MV-4-11 (cell line): ENCODE measurements around the gene CCDC170.
"Not testable (repeated sequence)": the region's sequence is repeated elsewhere in the genome, so short reads cannot be mapped to it uniquely, and the experiment has no call there.

Source experiments
- DNase-seq: peaks from one replicate; lab custom pipeline; 2025; lab: John Stamatoyannopoulos, UW

The CCDC170 gene

GRCh38 chr6:151493804-151494234 lies at the start of gene CCDC170:
TSS of gene CCDC170 (plus strand) at chr6:151494017. CDS start at chr6:151494129, 112 bp downstream.
- DNase-seq, result peak; percentile 39

GRCh38 chr6:151445482-151445881 lies 48.3 kb upstream of the CCDC170 start:
- DNase-seq, result no peak

- DNase-seq, result no peak
These were observed 46.6 kb upstream of the CCDC170 start for GRCh38 chr6:151447237-151447636.

- DNase-seq, result no peak
These were observed 45.2 kb upstream of the CCDC170 start for GRCh38 chr6:151448623-151449022.

GRCh38 chr6:151450928-151451327 lies 42.9 kb upstream of the CCDC170 start:
- DNase-seq, result not testable (repeated sequence)

GRCh38 chr6:151451417-151451949 lies 42.3 kb upstream of the CCDC170 start:
- no peak for DNase-seq

- peak; percentile 100 for DNase-seq
These were observed 41.7 kb upstream of the CCDC170 start, which contains the start of gene RMND1 for GRCh38 chr6:151451950-151452749. TSS of gene RMND1 (minus strand) at chr6:151452126. CDS start at chr6:151445811, 6,315 bp downstream.

GRCh38 chr6:151452750-151453427 lies 40.9 kb upstream of the CCDC170 start:
- DNase-seq, result no peak

- DNase-seq, result not testable (repeated sequence)
These were observed 37.9 kb upstream of the CCDC170 start for GRCh38 chr6:151455751-151456398.

GRCh38 chr6:151461673-151462072 lies 32.1 kb upstream of the CCDC170 start:
- DNase-seq, result peak; percentile 48

- DNase-seq, result no peak
These were observed 29.1 kb upstream of the CCDC170 start for GRCh38 chr6:151464702-151465101.

- DNase-seq, result peak; percentile 30
These were observed 17.9 kb upstream of the CCDC170 start for GRCh38 chr6:151475653-151476523.

GRCh38 chr6:151477726-151478125 lies 16.1 kb upstream of the CCDC170 start:
- no peak for DNase-seq

- DNase-seq, result no peak
These were observed 15.1 kb upstream of the CCDC170 start for GRCh38 chr6:151478670-151479069.

GRCh38 chr6:151481786-151482185 lies 12.0 kb upstream of the CCDC170 start:
- peak; percentile 65 for DNase-seq

GRCh38 chr6:151482290-151482689 lies 11.5 kb upstream of the CCDC170 start:
- peak; percentile 54 for DNase-seq

GRCh38 chr6:151483994-151484393 lies 9.8 kb upstream of the CCDC170 start:
- no peak for DNase-seq

- no peak for DNase-seq
These were observed 5.6 kb upstream of the CCDC170 start for GRCh38 chr6:151488226-151488625.

GRCh38 chr6:151490996-151491395 lies 2.8 kb upstream of the CCDC170 start:
- no peak for DNase-seq

GRCh38 chr6:151493161-151493803 lies 535 bp upstream of the CCDC170 start:
- DNase-seq, result peak; percentile 30
